DMS 273 treated with DMSO at 0.1 percent for 48 hours (cell line): ENCODE results near the gene DNASE1.
"Not testable (repeated sequence)": the region's sequence is repeated elsewhere in the genome, so short reads cannot be mapped to it uniquely, and the experiment has no call there.

Experiments
- DNase-seq: peaks from one replicate; lab custom pipeline; 2025; lab: John Stamatoyannopoulos, UW

Gene DNASE1

GRCh38 chr16:3654249-3654991, at the start of gene DNASE1:
Gene DNASE1, plus strand, starts transcription at chr16:3654691. Its CDS starts 683 bp downstream, at chr16:3655374.
- no peak for DNase-seq

- peak; percentile 69 for DNase-seq
Observed at GRCh38 chr16:3606441-3606840, 48.0 kb upstream of the DNASE1 start.

- DNase-seq: no peak
Observed at GRCh38 chr16:3607161-3607560, 47.3 kb upstream of the DNASE1 start.

- no peak for DNase-seq
Observed at GRCh38 chr16:3607634-3608033, 46.9 kb upstream of the DNASE1 start.

- DNase-seq: no peak
Observed at GRCh38 chr16:3608069-3608468, 46.4 kb upstream of the DNASE1 start.

GRCh38 chr16:3608976-3609375, 45.5 kb upstream of the DNASE1 start:
- not testable (repeated sequence) for DNase-seq

GRCh38 chr16:3609895-3610697, 44.4 kb upstream of the DNASE1 start:
- no peak for DNase-seq

- no peak for DNase-seq
Observed at GRCh38 chr16:3610698-3611145, 43.8 kb upstream of the DNASE1 start.

- peak; percentile 70 for DNase-seq
Observed at GRCh38 chr16:3611146-3611975, 43.1 kb upstream of the DNASE1 start, which contains the start of gene SLX4. Gene SLX4, minus strand, starts transcription at chr16:3611606. Its CDS starts 2,642 bp downstream, at chr16:3608964.

GRCh38 chr16:3612510-3613466, 41.7 kb upstream of the DNASE1 start:
- DNase-seq: no peak

- no peak for DNase-seq
Observed at GRCh38 chr16:3618769-3619141, 35.7 kb upstream of the DNASE1 start.

GRCh38 chr16:3623642-3624041, 30.8 kb upstream of the DNASE1 start:
- DNase-seq: no peak

- no peak for DNase-seq
Observed at GRCh38 chr16:3625331-3625730, 29.2 kb upstream of the DNASE1 start.

- no peak for DNase-seq
Observed at GRCh38 chr16:3625911-3626732, 28.4 kb upstream of the DNASE1 start.

GRCh38 chr16:3637371-3637923, 17.0 kb upstream of the DNASE1 start:
- DNase-seq: no peak

GRCh38 chr16:3638916-3639644, 15.4 kb upstream of the DNASE1 start:
- no peak for DNase-seq

- no peak for DNase-seq
Observed at GRCh38 chr16:3640207-3640606, 14.3 kb upstream of the DNASE1 start.

GRCh38 chr16:3640632-3641501, 13.6 kb upstream of the DNASE1 start:
- DNase-seq: no peak
